ENCODE results near the gene PPARG.

The PPARG gene

DNA sequence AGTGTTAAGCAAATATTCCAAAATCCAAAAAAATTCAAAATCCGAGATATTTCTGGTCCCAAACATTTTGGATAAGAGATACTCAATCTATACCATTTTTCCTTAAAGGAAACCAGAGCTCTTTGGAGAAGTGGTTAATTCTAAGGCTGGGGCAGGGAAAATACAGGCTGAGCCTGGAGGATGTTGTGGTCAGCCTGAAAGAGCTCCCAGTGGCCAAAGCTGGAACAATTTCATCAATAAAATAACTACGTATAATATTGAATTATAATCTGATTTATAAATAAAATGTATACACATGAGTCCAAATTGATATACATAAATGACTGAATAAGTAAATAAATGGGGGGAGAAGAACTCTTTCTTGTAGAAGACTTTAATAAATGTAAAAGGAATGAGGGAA, 24.6 kb downstream of the PPARG start:
- no peak for DNase-seq

DNA sequence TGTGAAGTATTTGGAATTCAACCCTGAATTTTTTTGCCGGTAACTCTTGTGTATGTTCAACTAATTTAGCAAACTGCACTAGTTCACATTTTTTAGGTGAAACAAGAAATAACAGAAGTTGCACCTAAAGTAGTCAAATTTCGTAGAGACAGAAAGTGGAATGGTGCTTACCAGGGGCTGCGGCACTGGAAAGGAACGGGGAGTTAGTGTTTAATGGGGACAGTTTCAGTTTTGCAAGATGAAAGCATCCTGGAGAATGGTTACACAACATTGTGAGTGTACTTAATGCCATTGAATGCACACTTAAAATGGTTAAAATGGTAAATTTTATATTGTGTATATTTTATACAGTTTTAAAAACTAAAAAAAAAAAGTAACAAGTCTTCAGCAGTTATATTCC, 27.4 kb downstream of the PPARG start:
- DNase-seq: no peak

GRCh38 chr3:12316729-12317351, 28.0 kb downstream of the PPARG start:
- DNase-seq: no peak

DNA sequence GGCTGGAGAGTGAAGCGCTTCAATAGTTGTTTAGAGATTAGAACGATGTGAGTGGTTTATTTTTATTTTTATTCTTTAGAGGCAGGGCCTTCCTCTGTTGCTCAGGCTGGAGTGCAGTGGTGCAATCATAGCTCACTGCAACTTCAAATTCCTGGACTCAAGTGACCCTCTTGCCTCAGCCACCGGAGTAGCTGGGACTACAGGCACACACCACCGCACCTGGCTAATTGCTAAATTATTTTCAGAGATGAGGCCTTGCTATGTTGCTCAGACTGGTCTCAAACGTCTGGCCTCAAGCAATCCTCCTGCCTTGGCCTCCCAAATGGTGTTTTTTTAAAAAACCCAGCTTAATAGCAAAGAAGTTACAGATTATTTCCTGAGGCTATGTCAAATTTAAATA, 29.0 kb downstream of the PPARG start:
- no peak for DNase-seq

DNA sequence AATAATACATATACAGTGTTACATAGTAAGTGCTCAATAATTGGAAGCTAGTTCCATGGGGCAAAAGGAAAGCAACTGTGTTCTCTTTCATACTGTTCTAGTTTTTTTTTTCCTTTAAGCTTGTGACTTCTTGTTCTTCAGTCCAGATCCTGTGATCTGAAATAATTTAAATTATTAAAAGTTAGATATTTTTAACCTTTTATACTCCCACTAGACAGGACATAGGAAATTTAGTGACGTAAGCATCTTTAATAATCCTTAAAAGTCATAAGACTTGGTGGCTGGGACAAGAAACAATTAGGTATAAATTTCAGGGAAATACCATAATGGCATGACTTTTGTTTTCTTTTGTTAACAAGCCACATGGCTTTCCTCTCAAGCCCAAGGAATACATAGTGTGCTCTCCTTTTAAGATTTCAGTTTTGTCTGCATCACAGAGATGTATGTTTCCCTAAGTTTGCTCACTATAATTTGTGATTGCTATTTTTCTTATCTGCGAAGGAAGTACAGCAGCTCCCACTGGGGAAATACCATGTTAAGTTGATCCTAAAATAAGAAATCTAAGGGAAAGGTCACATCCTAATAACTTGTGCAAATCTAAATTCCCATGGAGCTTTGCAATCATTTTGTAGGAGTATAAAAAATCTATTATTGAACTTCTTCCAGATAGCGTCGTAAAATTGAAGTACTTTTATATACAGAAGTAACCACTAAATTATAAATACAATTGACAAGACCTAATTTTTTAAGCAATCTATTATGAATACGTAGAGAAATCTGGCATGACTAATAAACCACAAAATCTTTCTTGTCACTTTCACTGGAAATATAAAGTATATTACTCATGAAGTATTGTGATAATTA, 30.1 kb downstream of the PPARG start:
- DNase-seq: peak; percentile 17

GRCh38 chr3:12321015-12321414, 32.1 kb downstream of the PPARG start:
- no peak for DNase-seq

DNA sequence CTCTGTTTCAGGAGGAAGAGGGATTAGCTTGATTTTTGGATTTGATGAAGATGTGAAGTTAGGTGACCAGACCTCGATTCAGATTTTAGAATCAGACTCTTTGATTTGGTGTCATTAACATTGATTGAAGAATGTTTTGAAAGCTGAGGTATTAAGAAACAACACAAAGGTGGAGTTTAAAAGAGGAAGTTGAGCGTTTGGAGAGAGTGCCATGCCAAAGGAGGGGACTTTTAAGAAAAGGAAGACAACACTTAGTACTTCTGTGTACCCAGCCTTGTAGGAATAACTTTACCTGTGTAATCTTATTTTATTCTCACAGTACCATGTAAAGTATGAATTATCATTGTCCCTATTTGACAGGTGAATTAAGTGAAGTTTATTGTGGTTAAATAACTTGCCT, 34.4 kb downstream of the PPARG start:
- no peak for DNase-seq

- DNase-seq: no peak
These were observed 37.0 kb downstream of the PPARG start for GRCh38 chr3:12325586-12326515.

DNA sequence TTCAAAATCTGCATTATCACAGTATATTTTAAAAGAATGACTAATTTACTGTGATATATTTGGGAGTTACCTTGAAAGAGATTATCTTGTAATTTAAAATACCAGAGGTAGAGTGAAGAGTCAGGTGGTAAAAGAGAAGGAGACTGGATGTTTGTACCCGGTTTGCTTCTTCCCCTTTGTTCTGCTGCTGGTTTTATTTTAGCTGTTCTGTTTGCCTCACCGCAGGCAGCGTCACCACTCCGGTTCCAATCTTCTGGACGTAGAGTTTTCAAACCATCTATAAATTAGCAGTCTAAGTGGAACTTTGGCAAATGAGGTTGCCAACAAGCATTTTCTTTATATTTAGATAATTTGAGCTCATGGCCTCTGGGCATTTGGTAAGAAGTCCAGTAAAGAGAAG, 38.2 kb downstream of the PPARG start:
- no peak for DNase-seq

GRCh38 chr3:12328132-12328836, 39.4 kb downstream of the PPARG start:
- DNase-seq: no peak

- no peak for DNase-seq
These were observed 40.1 kb downstream of the PPARG start for GRCh38 chr3:12328837-12329462.

GRCh38 chr3:12334786-12335185, 45.9 kb downstream of the PPARG start:
- DNase-seq: no peak

DNA sequence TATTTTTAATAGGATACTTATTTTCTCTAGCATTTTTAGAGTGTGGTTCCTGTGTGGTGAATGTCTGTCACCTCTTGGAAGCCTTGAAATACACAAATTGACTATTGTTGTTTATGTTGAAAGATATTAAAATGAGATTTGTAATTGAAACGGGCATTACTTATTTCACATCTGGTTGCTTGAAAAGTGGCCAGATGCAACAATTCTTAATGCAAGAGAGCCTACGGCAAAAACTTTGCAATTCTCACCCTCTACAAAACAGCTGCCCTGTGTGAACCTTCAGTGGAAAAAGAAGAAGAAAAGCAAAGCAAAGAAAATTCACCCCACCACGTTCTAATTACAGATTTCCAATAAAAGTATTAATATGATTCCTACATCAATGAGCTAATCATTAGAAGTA, 46.6 kb downstream of the PPARG start:
- no peak for DNase-seq

DNA sequence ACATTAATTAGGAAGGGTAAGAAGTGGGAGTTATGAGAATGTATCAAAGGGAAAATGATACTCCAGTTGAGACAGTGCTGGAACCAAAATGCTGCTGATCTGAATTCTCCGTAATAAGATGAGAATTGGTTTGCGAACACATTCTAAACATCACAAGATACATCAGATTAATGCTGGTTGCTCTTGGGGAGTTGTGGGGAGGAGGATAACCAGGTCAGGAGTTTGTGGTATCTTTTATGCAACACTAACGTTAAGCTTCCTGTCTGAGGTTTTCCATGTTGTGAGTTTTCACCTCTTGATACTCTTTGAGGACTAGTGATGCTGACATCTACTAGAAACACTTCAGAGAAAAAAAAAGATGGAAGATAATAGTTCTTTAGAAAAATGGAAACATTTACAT, 47.2 kb downstream of the PPARG start:
- DNase-seq: peak; percentile 2

GRCh38 chr3:12338595-12339546, 50.0 kb downstream of the PPARG start:
- no peak for DNase-seq

DNA sequence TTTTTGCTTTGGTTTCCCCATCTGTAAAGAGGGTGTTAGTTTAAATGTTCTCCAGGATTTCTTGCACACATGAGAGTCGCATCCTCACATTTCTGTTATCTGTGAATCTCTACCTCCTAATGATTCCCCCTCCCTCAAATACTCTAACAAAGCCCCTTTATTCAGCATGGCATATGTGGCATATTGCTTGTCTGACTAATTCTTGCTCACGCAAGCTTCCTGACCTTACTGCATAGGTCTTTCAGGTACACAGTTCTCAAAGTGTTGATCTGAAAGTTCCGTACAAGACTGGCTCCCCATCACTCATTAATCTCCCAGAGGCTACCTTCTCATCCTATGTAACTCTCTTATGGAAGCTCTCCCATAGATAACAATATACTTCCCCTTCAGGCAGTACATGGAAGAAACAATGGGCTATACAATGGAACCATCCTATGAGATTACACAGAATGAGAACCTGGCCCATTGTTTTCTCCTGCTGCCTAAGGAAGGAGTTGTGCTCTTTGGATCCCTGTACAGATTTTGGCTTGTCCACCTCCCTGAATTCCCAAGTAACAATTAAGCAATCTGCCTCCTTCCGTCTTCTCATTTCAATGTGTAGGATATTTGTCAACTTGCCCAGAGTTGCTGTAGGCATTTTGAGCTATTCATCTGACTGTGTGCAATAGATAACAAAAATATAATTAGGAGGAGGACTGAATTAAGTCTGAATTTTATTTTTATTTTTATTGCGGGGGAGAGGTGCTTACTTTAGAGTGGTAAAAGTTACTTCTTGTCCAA, 51.0 kb downstream of the PPARG start:
- DNase-seq: peak; percentile 9

- no peak for DNase-seq
These were observed 51.6 kb downstream of the PPARG start for GRCh38 chr3:12340506-12340905.

- DNase-seq: no peak
These were observed 53.3 kb downstream of the PPARG start for GRCh38 chr3:12342151-12342550.

DNA sequence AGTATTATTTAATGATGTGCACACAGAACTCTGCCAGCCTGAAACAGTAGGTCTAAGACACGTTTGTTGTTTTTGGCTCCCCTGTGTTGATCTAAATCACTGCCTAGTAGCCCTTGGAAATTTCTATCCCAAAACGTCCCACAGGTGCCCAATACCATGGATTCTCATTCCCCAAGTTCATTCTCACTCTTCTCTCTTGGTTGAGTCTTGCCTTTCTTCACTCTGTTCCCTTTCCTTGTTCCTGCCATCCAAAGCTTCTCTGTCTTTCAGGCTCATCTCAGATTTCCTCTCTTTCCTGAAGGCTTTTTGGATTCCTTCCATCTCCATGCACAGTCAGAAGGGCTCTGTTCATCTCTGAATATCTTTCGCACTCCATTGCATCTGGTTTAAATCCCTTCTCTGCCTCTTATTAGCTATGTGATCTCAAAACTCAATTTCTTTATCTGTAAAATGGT, 54.2 kb downstream of the PPARG start:
- no peak for DNase-seq

DNA sequence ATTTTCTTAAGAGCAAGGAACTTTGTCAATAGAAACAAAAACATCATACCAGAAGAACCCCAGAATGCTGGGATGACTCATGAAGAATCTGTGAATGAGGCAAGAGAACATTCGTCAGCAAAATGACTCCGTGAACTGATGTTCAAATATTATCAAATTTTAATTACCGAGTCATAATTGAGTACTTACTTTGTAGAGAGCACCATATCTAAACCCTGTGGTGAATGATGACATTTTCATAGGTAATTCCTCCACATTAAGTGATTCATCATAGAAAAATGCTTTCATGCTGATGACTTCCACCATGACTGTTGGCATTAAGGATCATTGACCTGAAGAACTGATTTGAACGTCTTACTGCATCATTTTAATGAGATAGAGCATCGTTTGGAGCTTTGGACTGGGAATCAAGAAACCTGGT, 56.3 kb downstream of the PPARG start:
- peak; percentile 61 for DNase-seq

Measured in NCI-H226 (cell line).